KMS-11 (cell line): ENCODE results near the gene CAMK1.
"Not testable (repeated sequence)": the region's sequence is repeated elsewhere in the genome, so short reads cannot be mapped to it uniquely, and the experiment has no call there.

Experiments
- H2AFZ ChIP-seq: fragments of 200-600 bp; sonication (generic); 2 replicates; pipeline ENCODE4 v1.6.1; 2016; ENCODE audit warnings: antibody characterized with exemption, mixed run types, low read depth
- H3K27ac ChIP-seq: fragments of 200-600 bp; sonication (generic); 2 replicates; pipeline ENCODE4 v1.6.1; 2016; ENCODE audit warnings: mild to moderate bottlenecking, mixed run types
- H3K27me3 ChIP-seq: fragments of 200-600 bp; sonication (generic); 2 replicates; pipeline ENCODE4 v1.6.1; 2017; ENCODE audit warnings: mild to moderate bottlenecking, low read depth, mixed run types, moderate library complexity; ENCODE audit not compliant: insufficient read depth
- H3K36me3 ChIP-seq: fragments of 200-600 bp; sonication (generic); 2 replicates; pipeline ENCODE4 v1.6.1; 2017; ENCODE audit warnings: mild to moderate bottlenecking, mixed run types; ENCODE audit not compliant: insufficient read depth
- H3K4me1 ChIP-seq: fragments of 200-600 bp; sonication (generic); 2 replicates; pipeline ENCODE4 v1.6.1; 2016; ENCODE audit warnings: mild to moderate bottlenecking, low read depth, mixed run types; ENCODE audit not compliant: poor library complexity, severe bottlenecking
- H3K4me2 ChIP-seq: fragments of 200-600 bp; sonication (generic); 2 replicates; pipeline ENCODE4 v1.7.0; 2016; ENCODE audit warnings: mild to moderate bottlenecking, mixed run types
- H3K4me3 ChIP-seq: fragments of 200-600 bp; sonication (generic); IDR thresholded peaks from 2 replicates; pipeline ENCODE4 v1.6.1; 2017; ENCODE audit warnings: low read depth, low read length, mixed read lengths; ENCODE audit not compliant: insufficient read depth
- H3K79me2 ChIP-seq: fragments of 200-600 bp; sonication (generic); 2 replicates; pipeline ENCODE4 v1.6.1; 2016; ENCODE audit warnings: low read depth, mixed run types; ENCODE audit not compliant: insufficient read depth
- H3K9ac ChIP-seq: fragments of 200-600 bp; sonication (generic); 2 replicates; pipeline ENCODE4 v1.6.1; 2016; ENCODE audit warnings: mild to moderate bottlenecking, mixed run types
- H4K20me1 ChIP-seq: fragments of 200-600 bp; sonication (generic); 2 replicates; pipeline ENCODE4 v1.6.1; 2016; ENCODE audit warnings: mild to moderate bottlenecking, mixed run types; ENCODE audit not compliant: insufficient read depth
- TF ChIP-seq, protein P1 (sequence below): fragments of 200-600 bp; sonication (generic); conservative IDR thresholded peaks from 2 replicates; pipeline ENCODE4 v1.6.1; 2017; ENCODE audit warnings: low read depth, mild to moderate bottlenecking, antibody characterized with exemption, low read length, moderate library complexity, mixed read lengths

Gene CAMK1

DNA sequence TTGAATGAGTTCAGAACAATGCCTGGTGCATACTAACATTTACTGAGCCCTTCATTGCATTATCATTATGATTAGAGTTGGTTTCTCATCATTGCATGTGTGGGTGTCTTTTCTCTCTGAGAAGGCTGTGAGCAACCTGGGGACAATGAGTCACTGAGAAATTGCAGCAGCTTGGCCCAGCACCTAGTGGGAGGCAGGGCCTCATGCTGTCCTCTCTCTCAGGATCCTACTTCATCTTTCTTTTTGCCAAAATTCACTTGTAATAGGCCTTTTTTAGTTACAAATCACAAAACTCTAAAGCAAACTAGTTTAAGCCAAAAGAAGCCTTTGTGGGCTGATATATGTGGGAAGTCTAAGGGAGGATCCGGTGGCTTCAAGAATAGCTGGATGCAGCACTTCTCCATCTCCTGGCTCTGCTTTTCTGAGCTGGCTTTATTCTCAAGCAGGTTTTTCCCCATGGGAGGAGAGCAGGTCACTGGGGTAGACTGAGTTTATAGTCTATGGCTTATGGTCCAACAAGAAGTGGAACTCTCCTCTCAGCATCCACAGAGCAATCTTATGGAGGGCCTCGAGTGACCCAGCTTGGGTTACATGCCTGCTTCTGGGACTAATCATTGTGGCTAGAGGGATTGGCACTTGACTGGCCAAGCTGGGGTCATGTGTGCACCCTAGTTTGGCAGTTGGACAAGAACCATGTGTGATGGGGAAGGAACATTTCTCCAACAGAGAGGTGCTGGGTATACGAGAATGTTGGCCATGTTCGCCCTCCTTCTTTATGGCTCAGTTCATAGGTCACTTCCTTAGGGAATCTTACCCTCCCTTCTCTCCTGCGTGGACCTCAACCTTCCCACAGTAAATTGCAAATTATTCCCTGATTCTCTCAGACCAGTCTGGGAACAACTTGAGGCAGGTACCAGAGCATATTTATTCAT is 8.7 kb upstream of the CAMK1 start:
- H3K4me3 ChIP-seq, result no peak overlapping the region
- H3K4me1 ChIP-seq, result peaks cover 20% of the 10 kb centered on the region
- H3K36me3 ChIP-seq, result no peaks in the 10 kb centered on the region
- H3K27me3 ChIP-seq, result no peaks in the 10 kb centered on the region
- no peaks in the 10 kb centered on the region for H4K20me1 ChIP-seq
- TF ChIP-seq, protein P1, sequence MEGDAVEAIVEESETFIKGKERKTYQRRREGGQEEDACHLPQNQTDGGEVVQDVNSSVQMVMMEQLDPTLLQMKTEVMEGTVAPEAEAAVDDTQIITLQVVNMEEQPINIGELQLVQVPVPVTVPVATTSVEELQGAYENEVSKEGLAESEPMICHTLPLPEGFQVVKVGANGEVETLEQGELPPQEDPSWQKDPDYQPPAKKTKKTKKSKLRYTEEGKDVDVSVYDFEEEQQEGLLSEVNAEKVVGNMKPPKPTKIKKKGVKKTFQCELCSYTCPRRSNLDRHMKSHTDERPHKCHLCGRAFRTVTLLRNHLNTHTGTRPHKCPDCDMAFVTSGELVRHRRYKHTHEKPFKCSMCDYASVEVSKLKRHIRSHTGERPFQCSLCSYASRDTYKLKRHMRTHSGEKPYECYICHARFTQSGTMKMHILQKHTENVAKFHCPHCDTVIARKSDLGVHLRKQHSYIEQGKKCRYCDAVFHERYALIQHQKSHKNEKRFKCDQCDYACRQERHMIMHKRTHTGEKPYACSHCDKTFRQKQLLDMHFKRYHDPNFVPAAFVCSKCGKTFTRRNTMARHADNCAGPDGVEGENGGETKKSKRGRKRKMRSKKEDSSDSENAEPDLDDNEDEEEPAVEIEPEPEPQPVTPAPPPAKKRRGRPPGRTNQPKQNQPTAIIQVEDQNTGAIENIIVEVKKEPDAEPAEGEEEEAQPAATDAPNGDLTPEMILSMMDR, result no peak
- no peak overlapping the region for H3K9ac ChIP-seq
- no peak overlapping the region for H3K4me2 ChIP-seq
- no peak overlapping the region for H3K27ac ChIP-seq
- no peak overlapping the region for H2AFZ ChIP-seq
- no peaks in the 10 kb centered on the region for H3K79me2 ChIP-seq

- H4K20me1 ChIP-seq, result no peaks in the 10 kb centered on the region
Observed at GRCh38 chr3:9777694-9778021, 7.9 kb upstream of the CAMK1 start.

GRCh38 chr3:9776896-9777693 is 7.3 kb upstream of the CAMK1 start:
- H3K9ac ChIP-seq, result no peak overlapping the region
- no peaks in the 10 kb centered on the region for H3K79me2 ChIP-seq
- H3K4me1 ChIP-seq, result peaks cover 20% of the 10 kb centered on the region
- H3K4me2 ChIP-seq, result no peak overlapping the region
- H3K36me3 ChIP-seq, result no peaks in the 10 kb centered on the region
- H3K27ac ChIP-seq, result no peak overlapping the region
- no peak overlapping the region for H2AFZ ChIP-seq
- no peaks in the 10 kb centered on the region for H3K27me3 ChIP-seq
- H3K4me3 ChIP-seq, result no peak overlapping the region
- TF ChIP-seq, protein P1, result no peak
- no peaks in the 10 kb centered on the region for H4K20me1 ChIP-seq

More at GRCh38 chr3:9777694-9778021, 7.9 kb upstream of the CAMK1 start:
- Histone ChIP-seq H2AFZ (no peak overlapping the region), H3K9ac (no peak overlapping the region), H3K27ac (no peak overlapping the region), H3K36me3 (no peaks in the 10 kb centered on the region), H3K27me3 (no peaks in the 10 kb centered on the region), H3K4me1 (peaks cover 20% of the 10 kb centered on the region), H3K4me2 (no peak overlapping the region), H3K79me2 (no peaks in the 10 kb centered on the region), H3K4me3 (no peak overlapping the region)
- TF ChIP-seq, protein P1, result no peak

DNA sequence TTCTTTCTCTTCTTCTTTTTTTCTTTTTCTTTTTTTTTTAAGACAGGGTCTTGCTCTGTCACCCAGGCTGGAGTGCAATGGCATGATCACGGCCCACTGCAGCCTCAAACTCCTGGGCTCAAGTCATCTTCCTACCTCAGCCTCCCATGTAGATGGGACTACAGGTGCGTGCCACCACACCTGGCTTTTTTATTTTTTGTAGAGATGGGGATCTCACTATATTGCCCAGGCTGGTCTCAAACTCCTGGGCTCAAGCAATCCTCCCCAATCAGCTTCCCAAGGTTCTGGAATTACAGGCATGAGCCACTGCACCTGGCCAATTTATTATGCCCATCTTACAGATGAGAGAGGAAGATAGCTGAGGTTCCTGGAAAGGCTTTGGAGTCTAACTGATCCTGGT is 1.3 kb upstream of the CAMK1 start:
- not testable (repeated sequence) for H3K4me3 ChIP-seq, H4K20me1 ChIP-seq, H3K79me2 ChIP-seq, H3K4me2 ChIP-seq, H3K36me3 ChIP-seq, H3K9ac ChIP-seq, H3K27ac ChIP-seq, H3K27me3 ChIP-seq, H2AFZ ChIP-seq, H3K4me1 ChIP-seq
